ENCODE results near the gene ALPG. TPM values are rescaled to one million over a fixed set of nuclear protein-coding genes. Genes with fewer than 3 reads are reported as not detected.

ALPG gene
- polyA plus RNA-seq, 12 donors, result not detected

GRCh38 chr2:232457121-232458011 is 50.7 kb downstream of the ALPG start:
- DNase-seq, result no peak

- DNase-seq, result no peak
Observed at GRCh38 chr2:232458051-232458660, 51.5 kb downstream of the ALPG start.

GRCh38 chr2:232458661-232459418 is 52.2 kb downstream of the ALPG start:
- no peak for DNase-seq

- DNase-seq, result no peak
Observed at GRCh38 chr2:232459419-232460035, 52.9 kb downstream of the ALPG start.

- DNase-seq, result no peak
Observed at GRCh38 chr2:232460171-232460570, 53.5 kb downstream of the ALPG start.

Other genes starting within 250 kb of the ALPG start
- under 1 TPM in 3 of 12 donors, not detected in 9; 0.09 to 0.39 (median 0.13) TPM for gene ALPP, start 28.1 kb upstream of the ALPG start, polyA plus RNA-seq (ENCODE audit: insufficient read length in 12 of 12)
- gene ALPI, start 49.3 kb downstream of the ALPG start, polyA plus RNA-seq (ENCODE audit: insufficient read length in 12 of 12), result not detected
- 1 to 10 TPM in 1 of 12 donors, under 1 TPM in 9, not detected in 2; 0.24 to 1.2 (median 0.44) TPM for gene ECEL1, start 81.0 kb downstream of the ALPG start, polyA plus RNA-seq (ENCODE audit: insufficient read length in 12 of 12)
- 1 to 10 TPM in 7 of 12 donors, under 1 TPM in 3, not detected in 2; 0.51 to 2.6 (median 1.3) TPM for gene PRSS56, start 113.5 kb downstream of the ALPG start, polyA plus RNA-seq (ENCODE audit: insufficient read length in 12 of 12)
- gene CHRND, start 119.3 kb downstream of the ALPG start, polyA plus RNA-seq (ENCODE audit: insufficient read length in 12 of 12), result 100 to 1,000 TPM in 8 of 12 donors, 10 to 100 TPM in 3, not detected in 1; 67.6 to 182 (median 131) TPM
- 100 to 1,000 TPM in 8 of 12 donors, 10 to 100 TPM in 4; 54.4 to 516 (median 119) TPM for gene CHRNG, start 132.8 kb downstream of the ALPG start, polyA plus RNA-seq (ENCODE audit: insufficient read length in 12 of 12)
- 1 to 10 TPM in 11 of 12 donors, not detected in 1; 4.0 to 9.1 (median 6.8) TPM for gene TIGD1, start 143.7 kb downstream of the ALPG start, polyA plus RNA-seq (ENCODE audit: insufficient read length in 12 of 12)
- gene EIF4E2, start 143.8 kb downstream of the ALPG start, polyA plus RNA-seq (ENCODE audit: insufficient read length in 12 of 12), result 100 to 1,000 TPM in 9 of 12 donors, 10 to 100 TPM in 2, not detected in 1; 72.7 to 141 (median 118) TPM
- gene EFHD1, start 226.8 kb downstream of the ALPG start, polyA plus RNA-seq (ENCODE audit: insufficient read length in 12 of 12), result 10 to 100 TPM in 11 of 12 donors, not detected in 1; 14.9 to 41.7 (median 29.6) TPM